HTR-8/SVneo (cell line): Measurements from ENCODE around the gene TBC1D22B.
A peak's percentile ranks its signal among the peaks of the same experiment; 100 is the strongest.
"Not testable (repeated sequence)": the region's sequence is repeated elsewhere in the genome, so short reads cannot be mapped to it uniquely, and the experiment has no call there.

ENCODE experiments used
- DNase-seq: peaks from one replicate; pipeline ENCODE4 v3.0.0; 2011; ENCODE audit warnings: low spot score, mixed read lengths; ENCODE audit not compliant: insufficient read length
- FAIRE-seq: peaks from 2 replicates; lab custom pipeline; 2011; peaks lifted over from hg19 to GRCh38; lab: Jason Lieb, UNC

The TBC1D22B gene

DNA sequence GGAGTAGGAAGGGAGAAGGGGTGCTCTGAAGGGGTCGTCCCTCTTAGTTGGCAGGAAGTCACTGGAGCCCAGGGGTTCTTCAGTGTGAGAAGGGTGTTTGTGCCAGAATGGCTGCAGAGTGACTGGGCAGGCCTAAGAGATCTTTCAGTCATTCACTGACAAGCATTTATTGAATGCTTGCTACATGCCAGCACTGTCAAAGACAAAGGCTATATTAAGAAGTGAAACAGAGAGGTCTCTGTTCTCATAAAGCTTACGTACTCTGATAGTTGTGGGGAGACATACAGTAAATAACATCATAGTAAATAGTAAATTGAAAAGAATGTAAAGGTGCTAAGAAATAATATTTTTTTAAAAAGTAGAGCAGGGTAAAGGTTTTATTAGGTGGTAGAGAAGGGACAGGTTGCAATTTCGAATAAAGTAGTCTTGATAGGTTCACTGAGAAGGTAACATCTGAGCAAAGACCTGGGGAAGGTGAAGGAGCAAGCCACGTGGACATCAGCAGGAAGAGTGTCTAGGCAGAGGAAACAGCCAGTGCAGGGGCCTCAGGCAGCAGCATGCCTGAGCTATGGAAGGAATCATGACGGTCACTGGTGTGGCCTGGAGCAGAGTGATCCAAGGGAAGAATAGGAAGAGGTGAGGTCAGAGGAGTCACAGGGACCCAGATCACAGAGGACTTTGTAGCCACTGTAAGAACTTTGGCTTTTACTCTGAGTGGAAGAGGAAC lies 59.9 kb downstream of the TBC1D22B start:
- FAIRE-seq (no peak), DNase-seq (no peak)

GRCh38 chr6:37319156-37319555 lies 61.6 kb downstream of the TBC1D22B start:
- DNase-seq (no peak), FAIRE-seq (no peak)

GRCh38 chr6:37319856-37320480 lies 62.4 kb downstream of the TBC1D22B start:
- no peak for FAIRE-seq
- DNase-seq = no peak

DNA sequence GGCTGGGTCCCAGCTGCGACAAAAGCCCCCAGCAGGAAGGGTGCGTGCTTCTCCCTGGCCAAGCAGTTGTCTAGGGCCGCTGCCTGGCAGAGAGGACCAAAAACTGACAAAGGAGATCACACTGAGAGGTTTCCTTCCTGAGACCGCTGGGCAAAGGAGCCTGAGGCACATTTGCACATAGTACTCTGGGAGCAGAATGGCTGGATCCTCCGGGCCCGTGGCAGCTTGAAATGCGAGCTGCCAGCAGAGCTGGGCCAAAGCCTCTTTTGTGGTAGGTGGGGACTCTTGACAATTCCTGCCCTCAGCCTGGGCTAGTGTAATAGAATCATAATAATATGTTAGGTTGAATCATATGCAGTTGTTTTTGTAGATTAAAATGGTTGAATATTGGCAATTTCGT lies 63.1 kb downstream of the TBC1D22B start:
- FAIRE-seq (no peak), DNase-seq (no peak)

DNA sequence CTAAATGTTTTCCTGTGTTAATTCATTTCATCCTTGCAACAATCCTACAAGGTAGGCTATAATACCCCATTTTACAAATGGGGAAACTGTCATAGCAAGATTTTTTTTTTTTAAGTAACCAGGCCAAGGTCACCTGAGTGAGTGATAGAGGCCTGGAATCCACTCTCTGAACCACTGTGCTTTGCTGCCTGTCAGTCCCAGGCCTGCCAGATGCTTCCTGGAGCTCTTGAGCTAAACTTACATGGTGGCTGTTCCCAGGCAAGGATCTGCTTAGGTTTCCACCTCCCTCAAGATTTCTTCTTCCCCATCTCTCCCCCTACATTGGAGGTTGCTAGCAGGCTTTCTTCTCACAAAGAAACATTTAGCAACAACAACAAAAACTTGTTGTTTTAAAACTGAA lies 63.5 kb downstream of the TBC1D22B start:
- no peak for DNase-seq
- FAIRE-seq = no peak

DNA sequence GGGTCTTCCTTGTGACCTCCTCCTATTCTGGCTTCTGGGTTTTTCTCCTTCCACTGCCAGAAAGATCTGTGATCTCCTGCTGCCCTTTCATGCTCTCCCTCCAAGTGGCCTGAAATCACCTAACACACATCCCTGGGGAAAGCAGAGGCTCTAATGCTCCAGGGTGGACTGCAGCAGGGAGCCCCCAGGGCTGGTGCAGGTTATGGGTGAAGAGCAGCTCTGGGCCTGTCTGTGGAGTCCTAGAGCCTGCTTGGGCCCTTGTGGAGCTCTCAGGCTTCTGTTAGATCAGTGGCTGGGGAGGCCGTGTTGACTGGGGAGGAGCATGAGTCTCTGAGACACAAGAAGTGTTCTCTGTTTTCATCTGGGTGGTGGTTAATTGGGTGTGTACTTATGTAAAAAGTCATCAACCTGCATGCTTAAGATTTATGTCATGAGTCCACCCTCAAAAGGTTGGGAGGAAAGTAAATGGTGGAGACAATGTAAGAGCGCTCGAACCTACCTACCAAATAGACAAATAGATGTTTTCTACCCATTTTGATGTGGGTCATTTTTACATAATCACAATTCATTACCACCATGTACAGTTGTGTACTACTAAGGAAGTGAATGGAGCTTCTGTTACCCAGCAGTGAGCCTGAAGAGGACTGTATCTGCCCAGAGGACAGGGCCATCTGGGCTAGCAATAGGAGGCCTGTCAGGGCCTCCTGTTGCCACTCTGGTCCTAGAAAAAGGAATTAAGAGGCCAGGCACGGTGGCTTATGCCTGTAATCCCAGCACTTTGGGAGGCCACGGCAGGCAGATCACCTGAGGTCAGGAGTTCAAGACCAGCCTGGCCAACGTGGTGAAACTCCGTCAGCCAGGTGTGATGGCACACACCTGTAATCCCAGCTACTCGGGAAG lies 64.2 kb downstream of the TBC1D22B start:
- DNase-seq (no peak), FAIRE-seq (no peak)

DNA sequence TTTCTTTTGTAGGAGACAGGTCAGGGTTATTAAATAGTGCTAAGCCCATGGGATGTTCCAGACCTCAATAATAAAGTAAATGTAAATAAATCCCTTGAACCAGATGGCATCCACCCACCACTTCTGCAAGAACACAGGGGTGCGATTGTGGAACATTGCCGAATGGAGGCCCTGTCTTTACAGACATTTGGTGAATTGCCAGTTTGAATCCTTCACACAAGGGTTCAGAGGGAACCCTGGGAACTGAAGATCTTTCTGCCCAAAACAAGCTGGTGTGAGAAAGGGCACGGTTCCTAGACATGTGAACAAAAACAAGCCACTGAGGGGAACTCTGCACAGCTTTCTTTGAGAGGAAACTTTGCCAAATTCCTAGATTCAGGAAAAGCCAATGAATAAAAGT lies 66.0 kb downstream of the TBC1D22B start:
- DNase-seq (no peak), FAIRE-seq (no peak)

DNA sequence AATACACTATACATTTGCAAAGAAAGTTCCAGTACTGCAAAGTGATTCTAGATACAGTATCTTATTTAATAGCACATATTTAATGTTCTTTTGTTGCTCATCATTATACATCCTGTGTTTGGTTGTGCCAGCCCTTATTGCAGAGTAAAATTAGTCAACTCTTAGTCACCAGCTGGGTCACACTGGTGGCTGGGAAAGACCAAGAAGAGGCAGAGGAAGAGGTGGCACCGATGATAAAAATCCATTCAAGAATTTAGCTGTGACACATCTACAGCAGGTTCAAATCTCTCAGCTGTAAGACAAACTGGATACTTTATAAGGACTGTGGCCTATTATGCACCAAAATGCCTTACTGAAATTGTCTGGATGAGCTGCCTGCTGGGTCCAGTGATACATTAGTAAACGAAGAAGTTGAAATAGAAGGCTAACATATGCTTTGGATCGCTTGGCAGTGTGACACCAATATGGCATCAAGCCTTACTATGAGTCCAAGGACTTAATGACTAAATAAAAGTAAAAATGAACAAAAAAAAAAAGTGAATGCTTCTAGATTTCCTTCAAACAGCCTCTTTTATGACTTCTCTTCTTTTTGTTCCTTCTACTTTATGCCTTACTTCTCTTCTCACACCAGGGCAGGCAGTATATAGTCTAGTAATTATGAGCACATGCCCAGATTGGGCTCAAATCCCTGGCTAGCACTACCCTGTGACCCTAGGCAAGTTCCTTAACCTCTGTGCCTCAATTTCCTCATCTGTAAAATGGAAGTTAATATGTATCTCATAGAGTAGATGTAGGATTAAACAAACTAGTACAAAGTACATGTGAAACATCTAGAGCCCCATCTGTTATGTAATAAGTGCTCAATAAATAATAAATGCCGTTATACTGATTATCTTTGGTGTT lies 66.8 kb downstream of the TBC1D22B start:
- DNase-seq = peak; percentile 14
- FAIRE-seq = no peak

GRCh38 chr6:37330345-37330744 lies 72.8 kb downstream of the TBC1D22B start:
- not testable (repeated sequence) for FAIRE-seq, DNase-seq

DNA sequence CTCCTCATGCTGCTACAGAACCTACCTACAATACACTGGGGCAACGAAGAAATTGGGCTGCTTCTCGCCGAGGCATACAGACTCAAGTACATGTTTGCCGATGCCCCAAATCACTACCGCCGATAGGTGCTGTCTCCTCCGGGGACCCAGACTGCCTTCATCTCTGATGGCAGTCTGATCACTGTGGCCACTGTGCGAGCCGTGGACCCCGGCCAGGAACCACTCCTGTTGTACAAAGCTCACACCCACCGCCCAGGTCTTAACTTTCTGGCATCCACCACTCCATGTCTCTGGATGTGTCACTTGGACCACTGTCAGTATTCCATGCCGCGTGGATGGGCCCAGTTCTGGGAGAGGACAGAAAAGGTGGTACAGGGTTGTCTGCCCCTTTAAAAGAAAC lies 73.5 kb downstream of the TBC1D22B start:
- FAIRE-seq = no peak
- no peak for DNase-seq

DNA sequence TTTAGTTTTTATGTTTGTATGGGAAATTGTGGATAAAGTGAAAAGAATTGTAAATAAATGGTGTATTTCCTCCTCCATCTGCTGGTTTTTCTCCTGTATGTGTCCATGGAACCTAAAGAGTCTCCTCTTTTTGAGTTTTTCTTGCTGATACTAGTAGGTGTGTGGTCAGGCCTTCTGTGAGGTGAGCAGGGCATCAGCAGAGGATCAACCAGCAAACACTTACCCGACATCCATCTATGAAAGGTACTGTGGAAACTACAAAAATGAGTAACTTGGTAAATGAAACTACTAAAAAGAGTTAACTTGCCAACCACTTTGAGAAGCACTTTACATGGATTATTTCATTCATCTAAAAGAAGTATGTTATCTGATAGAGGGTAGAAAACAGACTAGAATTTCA lies 75.3 kb downstream of the TBC1D22B start:
- no peak for FAIRE-seq
- no peak for DNase-seq

GRCh38 chr6:37334047-37334446 lies 76.5 kb downstream of the TBC1D22B start:
- DNase-seq (no peak), FAIRE-seq (no peak)

DNA sequence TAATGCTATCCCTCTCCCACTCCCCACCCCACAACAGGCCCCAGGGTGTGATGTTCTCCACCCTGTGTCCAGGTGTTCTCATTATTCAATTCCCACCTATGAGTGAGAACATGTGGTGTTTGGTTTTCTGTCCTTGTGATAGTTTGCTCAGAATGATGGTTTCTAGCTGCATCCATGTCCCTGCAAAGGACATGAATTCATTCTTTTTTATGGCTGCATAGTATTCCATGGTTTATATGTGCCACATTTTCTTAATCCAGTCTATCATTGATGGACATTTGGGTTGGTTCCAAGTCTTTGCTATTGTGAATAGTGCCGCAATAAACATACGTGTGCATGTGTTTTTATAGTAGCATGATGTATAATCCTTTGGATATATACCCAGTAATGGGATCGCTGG lies 80.7 kb downstream of the TBC1D22B start:
- FAIRE-seq, DNase-seq: not testable (repeated sequence)

GRCh38 chr6:37338745-37339255 lies 81.2 kb downstream of the TBC1D22B start:
- DNase-seq (no peak), FAIRE-seq (no peak)

DNA sequence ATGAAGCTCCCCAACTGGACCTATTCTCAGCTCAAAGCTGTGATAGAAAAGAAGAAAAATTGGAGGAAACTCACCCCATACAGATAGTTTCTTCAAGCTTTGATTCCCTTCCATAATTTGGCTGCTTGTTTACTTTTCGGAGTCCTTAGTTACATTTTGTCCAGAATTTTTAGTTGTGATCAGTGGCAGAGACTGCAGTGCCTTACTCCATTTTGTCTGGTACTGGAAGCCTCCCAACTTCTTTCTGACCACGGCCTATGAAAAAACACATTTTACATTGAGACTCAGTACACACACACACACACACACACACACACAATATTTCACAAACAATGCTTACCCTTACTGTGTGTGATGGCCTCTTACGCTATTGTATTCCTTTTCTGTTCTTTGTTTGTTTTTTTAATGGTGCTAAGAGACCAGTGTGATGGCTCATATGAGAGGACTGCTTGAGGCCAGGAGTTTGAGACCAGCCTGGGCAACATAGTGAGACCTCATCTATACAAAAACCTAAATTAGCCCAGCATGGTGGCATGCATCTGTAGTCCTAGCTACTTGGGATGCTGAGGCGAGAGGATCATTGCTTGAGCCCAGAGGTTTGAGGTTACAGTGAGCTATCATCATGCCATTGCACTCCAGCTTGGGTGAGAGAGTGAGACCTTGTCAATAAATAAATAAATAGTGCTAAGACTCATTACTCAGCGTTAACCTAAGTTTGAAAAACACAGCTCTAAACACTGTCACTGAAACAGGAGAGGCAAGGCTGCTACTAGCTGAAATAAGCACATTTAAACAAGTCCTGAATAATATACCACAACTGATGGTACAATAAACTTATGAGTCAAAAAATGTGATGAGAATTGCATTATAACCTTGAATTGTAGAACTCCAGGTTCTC lies 82.4 kb downstream of the TBC1D22B start:
- FAIRE-seq = no peak
- no peak for DNase-seq

DNA sequence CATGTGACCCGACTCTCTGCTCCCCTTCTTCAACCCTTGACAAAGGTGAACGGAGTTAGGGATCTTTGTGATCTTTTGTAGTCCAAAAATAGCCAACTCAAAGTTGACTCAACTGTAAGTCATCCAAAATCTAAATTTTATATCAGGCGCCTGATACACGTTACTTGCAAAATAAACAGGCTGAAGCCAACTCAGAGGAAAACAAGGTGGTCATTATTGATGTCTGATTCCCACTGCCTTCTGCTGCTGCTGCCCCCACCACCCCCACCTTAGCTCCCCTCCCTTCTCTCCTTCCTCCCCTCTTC lies 83.0 kb downstream of the TBC1D22B start:
- FAIRE-seq (no peak), DNase-seq (no peak)

DNA sequence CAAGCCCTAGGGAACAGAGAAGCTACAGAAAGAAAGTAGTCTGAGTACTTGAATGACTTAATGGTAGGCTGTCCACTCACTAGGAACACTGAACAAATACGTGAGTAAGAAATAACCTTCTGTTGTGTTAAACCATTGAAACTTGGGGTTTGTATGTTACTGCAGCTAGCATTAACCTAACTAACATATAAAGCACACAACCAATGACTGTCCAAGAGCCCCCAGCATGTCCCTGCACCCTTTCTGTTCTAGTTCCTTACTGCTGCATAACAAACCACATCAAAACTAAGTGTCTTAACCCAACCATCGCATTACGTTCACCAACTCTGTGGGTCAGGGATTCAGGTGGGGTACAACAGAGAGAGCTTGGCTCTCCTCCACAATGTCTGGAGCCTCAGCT lies 85.7 kb downstream of the TBC1D22B start:
- FAIRE-seq (no peak), DNase-seq (no peak)

DNA sequence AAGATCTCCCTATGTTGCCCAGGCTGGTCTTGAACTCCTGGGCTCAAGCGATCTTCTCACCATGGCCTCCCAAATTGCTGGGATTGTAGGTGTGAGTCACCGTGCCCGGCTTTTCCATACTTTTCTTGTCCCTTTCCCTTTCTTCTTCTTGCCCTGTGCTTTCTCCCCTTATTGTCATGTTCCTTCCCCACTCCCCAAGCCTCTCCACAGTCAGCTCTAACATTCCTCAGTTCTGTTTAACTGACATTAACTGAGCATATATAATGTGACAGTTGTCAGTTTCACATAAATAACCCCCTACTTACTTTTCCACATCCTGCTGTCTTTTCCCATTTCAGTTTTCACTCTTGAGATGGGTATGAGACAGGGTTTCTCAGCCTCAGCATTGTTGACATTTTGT lies 86.7 kb downstream of the TBC1D22B start:
- DNase-seq = no peak
- FAIRE-seq = no peak

GRCh38 chr6:37345804-37346203 lies 88.2 kb downstream of the TBC1D22B start:
- not testable (repeated sequence) for DNase-seq, FAIRE-seq
